Stimulated activated CD8-positive, alpha-beta memory T cell treated with anti-CD3 and anti-CD28 coated beads, Interleukin-7, amount 100 ng/mL, for 48 hours (primary cell): Measurements from ENCODE around the gene FRMPD2.
"Not testable (repeated sequence)": the region's sequence is repeated elsewhere in the genome, so short reads cannot be mapped to it uniquely, and the experiment has no call there.

Experiments
- DNase-seq, 2 donors: peaks; one replicate each; pipeline ENCODE4 v3.0.0-alpha.2; 2020; ENCODE audit warnings: low read depth in 1 of 2; ENCODE audit errors: extremely low read depth in 1 of 2

The FRMPD2 gene

GRCh38 chr10:48206482-48207250 is 67.8 kb downstream of the FRMPD2 start:
- DNase-seq, result no peak

- DNase-seq, result no peak
Observed at GRCh38 chr10:48205918-48206317, 68.6 kb downstream of the FRMPD2 start.

- no peak for DNase-seq
Observed at GRCh38 chr10:48199580-48200377, 74.7 kb downstream of the FRMPD2 start.

- DNase-seq, result no peak
Observed at GRCh38 chr10:48197236-48197899, 77.1 kb downstream of the FRMPD2 start.

- DNase-seq, result no peak
Observed at GRCh38 chr10:48195803-48196202, 78.7 kb downstream of the FRMPD2 start.

- no peak for DNase-seq
Observed at GRCh38 chr10:48194830-48195229, 79.7 kb downstream of the FRMPD2 start.

- no peak for DNase-seq
Observed at GRCh38 chr10:48193556-48193955, 80.9 kb downstream of the FRMPD2 start.

- DNase-seq, result no peak
Observed at GRCh38 chr10:48192881-48193450, 81.5 kb downstream of the FRMPD2 start.

- DNase-seq, result no peak
Observed at GRCh38 chr10:48187713-48188485, 86.6 kb downstream of the FRMPD2 start.

GRCh38 chr10:48187126-48187525 is 87.4 kb downstream of the FRMPD2 start:
- DNase-seq, result no peak

- DNase-seq, result not testable (repeated sequence)
Observed at GRCh38 chr10:48186264-48186804, 88.2 kb downstream of the FRMPD2 start.

- DNase-seq, result no peak
Observed at GRCh38 chr10:48184224-48184623, 90.3 kb downstream of the FRMPD2 start.

GRCh38 chr10:48172715-48173114 is 101.8 kb downstream of the FRMPD2 start:
- not testable (repeated sequence) for DNase-seq

- DNase-seq, result not testable (repeated sequence)
Observed at GRCh38 chr10:48160670-48161069, 113.8 kb downstream of the FRMPD2 start.

GRCh38 chr10:48160163-48160562 is 114.3 kb downstream of the FRMPD2 start:
- not testable (repeated sequence) for DNase-seq

GRCh38 chr10:48154211-48155140 is 120.0 kb downstream of the FRMPD2 start:
- DNase-seq, result not testable (repeated sequence)

GRCh38 chr10:48147643-48148042 is 126.9 kb downstream of the FRMPD2 start:
- DNase-seq, result not testable (repeated sequence)

GRCh38 chr10:48143721-48144642 is 130.5 kb downstream of the FRMPD2 start:
- not testable (repeated sequence) for DNase-seq
